HS-5 (cell line): ENCODE measurements around the gene DDX46.
A peak's percentile ranks its signal among the peaks of the same experiment; 100 is the strongest.
"Not testable (repeated sequence)": the region's sequence is repeated elsewhere in the genome, so short reads cannot be mapped to it uniquely, and the experiment has no call there.

ENCODE experiments used
- DNase-seq: peaks from one replicate; pipeline ENCODE4 v3.0.0-alpha.2; 2012; ENCODE audit warnings: low read depth

Gene DDX46

DNA sequence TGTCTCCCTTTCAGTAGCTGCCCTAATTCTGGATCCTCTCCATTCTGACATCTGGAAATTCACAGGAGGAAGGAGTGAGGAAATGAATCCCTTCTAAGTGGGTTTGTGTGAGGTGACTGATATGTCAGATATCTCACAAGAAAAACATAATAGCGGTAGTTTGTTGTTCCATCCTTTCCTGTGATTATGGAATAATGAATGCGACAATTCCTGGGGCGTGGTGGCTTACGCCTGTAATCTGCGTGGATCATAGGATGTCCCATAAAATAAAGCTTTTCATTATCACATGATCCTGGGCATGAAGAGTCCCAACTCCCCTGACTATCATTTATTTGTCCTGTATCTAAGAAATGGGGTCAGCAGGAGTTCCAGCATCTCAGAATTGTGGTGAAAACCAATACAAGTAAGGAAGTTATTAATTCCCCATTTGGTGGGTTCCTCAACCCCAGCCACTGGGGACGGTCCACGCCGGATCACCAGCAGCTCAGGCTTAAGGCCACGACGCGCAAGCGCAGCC, 86.8 kb downstream of the DDX46 start:
- DNase-seq: no peak

DNA sequence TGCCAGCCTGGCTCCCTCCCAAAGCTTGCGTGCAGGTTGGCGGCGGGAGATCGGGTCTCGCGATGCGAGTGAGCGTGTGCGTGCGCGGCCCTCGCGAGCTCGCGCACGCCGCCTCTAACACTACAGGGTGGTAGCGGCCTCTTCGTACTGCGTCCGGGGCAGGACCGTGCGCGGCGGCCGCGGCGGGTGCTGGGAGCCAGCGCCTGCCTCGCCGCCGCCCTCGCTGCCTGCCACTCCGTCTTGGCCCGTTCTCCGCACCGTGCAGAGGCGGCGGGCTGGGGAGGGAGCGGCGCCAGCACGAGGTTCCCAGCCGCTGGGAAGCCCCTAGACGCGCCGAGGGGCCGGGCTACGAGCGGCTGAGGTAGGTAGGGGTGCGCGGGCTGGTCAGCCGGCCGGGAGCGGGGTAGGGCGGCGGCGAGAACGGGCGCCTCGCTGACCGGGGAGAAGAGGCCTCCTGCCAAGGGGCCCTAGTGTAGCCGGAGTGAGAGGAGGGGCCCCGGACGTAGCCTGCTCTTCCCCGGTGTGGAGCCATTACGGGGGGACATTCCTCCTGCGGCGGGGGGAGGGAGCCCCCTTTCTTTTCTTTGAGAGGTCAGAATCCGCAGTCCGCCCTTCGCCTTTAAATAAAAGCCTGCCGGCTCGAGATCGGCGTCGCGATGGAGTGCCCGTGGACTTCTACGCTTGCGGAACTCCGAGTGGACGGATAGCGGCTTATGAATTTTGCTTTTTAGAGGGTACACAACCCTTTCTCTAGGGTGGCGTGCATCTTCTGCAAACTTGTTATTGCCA, 87.5 kb downstream of the DDX46 start, which contains the start of gene C5orf24:
TSS of gene C5orf24 (plus strand) at position 117 of the 789 bp plus-strand sequence. CDS start 8,933 bp downstream, outside the sequence.
- DNase-seq: peak; percentile 78

DNA sequence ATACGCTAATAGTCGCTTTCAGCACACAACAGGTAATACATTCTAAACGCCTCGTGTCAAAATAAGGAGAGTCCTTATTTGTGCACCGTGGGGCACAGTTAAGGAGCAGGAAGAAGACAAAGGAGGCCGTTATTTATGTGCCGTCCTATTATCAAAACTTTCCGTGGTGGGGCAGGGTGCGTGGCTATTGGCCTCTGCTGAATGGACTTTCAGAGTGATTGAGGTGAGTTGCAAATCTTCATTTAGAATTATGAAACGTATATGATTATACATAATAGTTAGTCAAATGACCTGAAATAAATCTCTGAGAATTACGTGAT, 88.0 kb downstream of the DDX46 start:
- no peak for DNase-seq

DNA sequence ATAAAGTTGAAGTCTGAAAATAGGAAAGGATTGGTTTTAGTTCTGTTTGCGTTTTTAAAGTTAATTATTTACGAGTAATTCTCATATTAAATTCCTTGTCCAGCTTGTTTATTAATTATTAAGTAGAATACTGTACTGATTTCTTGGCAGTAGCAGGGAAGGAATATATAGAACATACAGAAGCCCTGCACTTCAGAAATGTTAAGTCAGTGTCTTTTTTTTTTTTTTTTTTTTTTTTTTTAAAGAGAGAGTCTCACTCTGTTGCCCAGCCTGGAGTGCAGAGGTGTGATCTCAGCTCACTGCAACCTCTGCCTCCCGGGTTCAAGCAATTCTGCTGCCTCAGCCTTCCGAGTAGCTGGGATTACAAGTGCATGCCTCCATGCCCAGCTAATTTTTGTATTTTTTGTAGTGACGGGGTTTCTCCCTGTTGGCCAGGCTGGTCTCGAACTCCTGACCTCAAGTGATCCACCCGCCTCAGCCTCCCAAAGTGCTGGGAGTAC, 90.9 kb downstream of the DDX46 start:
- not testable (repeated sequence) for DNase-seq

DNA sequence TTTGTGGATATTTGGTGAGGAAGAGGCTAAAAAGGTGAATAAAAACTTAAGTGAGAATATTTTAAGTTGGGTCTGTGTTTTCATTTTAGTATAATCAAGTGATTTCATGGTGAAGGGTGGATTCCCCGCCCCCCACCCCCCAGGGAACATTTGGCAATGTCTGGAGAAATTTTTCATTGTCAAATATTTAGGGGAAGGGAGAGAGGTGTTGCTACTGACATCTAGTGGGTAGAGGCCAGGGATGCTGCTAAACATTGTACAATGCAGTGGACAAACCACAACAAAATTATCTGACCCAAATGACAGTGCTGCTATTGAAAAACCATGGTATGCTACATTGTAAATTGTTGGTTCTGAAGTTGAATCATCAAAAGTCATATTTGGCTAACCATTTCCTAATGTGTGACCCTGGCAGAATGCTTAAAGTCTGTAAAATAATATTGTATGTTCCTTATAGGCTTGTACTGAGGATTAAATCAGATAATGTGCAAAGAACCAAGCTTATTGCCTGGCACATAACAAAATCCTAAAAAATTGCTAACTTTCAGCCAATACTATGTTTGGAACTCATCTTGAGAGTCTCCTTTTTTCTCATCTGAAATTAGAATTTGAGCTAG, 92.8 kb downstream of the DDX46 start:
- no peak for DNase-seq

DNA sequence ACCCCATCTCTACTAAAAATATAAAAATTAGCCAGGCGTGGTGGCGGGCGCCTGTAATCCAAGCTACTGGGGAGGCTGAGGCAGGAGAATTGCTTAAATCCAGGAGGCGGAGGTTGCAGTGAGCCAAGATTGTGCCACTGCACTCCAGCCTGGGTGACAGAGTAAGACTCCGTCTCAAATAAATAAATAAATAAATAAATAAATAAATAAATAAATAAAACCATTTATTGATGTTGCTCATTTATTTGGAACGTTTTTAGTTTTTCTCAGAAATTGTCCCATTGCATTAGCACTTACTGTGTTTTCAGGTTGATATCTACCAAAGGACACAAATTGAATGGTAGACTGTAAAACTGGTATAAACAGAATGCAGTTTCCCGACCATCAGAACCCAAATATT, 97.9 kb downstream of the DDX46 start:
- DNase-seq: not testable (repeated sequence)

DNA sequence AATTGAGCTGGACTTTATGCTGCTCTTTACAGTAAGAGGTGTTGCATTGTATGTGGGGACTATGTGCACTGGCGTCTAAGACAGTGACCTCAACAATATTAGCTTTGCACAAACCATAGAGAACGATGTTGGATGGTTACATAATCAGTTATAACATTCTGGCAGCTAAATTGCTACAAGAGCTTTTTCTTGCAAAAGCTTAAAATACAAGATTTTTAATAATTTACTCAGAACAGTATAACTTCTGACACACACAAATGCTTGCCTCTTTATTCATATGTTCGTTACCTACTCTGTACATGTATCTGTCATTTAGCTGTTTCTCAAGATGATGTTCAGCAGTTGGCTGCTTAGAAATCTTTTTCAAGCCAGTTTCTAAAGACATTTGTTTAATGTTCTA, 98.8 kb downstream of the DDX46 start:
- no peak for DNase-seq

DNA sequence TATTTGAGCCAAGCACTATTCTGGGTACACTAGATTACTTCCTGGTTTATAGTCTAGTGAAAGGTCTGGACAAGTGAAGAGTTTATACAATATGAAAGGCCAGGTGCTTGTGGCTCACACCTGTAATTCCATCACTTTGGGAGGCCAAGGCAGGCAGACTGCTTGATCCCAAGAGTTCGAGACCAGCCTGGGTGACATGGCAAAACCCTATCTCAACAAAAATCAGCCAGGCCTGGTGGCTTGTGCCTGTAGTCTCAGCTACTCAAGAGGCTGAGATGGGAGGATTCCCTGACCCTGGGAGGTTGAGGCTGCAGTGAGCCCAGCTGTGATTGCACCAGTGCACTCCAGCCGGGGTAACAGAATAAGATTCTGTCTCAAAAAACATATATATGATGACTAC, 106.1 kb downstream of the DDX46 start:
- no peak for DNase-seq

DNA sequence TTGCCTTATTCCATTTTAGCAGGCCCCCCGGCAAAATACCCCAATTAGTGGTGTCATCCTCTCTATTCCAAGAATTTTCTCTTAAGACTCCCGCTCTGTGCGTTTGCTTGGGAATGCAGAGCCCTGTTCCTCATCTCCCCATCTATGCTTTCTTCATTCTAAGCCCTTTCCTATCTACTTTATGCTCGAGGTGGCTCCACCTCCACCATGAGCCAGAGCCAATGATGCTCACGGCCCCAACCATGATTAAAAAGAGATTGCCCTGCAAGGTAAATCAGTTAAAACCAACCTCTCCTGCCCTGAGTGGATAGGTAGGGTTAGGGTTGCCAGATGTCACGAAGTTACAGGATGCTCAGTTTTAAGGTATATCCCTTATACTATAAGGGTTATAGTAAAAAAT, 114.9 kb downstream of the DDX46 start:
- no peak for DNase-seq

DNA sequence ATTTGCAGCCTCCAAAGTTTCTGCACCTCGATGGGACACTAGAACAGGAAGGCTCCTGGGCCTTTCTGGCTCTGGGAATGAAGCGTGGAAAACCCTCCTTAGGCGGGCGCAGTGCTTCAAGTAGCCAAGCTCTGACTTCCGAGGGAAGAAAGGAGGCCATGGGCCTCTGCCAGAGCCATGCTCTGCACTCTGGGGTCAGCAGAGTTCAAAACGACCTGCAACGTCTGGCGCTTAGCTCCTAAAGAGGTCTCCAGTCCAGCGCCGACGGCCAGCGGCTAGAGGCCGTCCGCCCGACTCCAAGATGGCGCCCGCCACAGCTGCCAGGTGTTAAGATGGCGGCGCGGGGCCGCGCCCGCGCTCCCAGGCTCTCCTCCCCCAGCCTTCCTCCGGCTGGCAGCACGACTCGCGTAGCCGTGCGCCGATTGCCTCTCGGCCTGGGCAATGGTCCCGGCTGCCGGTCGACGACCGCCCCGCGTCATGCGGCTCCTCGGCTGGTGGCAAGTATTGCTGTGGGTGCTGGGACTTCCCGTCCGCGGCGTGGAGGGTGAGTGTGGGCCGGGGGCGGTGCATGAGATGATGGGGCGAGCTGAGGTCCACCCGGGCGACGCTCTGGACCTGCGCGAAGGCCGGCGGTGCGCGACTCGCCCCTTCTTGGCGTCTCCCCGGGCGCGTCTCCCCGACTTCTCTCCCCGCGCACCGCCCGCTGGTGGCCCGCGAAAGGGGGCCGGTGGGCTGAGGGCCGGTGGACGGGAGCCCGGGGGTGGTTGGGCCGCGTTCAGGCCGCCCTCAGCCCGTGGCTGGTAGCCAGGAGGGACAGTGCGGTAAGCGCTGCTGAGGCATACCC, 115.6 kb downstream of the DDX46 start, which contains the start of gene TXNDC15:
TSS of gene TXNDC15 (plus strand) at position 385 of the 844 bp plus-strand sequence. CDS start at position 442, 57 bp downstream.
- DNase-seq: peak; percentile 57

DNA sequence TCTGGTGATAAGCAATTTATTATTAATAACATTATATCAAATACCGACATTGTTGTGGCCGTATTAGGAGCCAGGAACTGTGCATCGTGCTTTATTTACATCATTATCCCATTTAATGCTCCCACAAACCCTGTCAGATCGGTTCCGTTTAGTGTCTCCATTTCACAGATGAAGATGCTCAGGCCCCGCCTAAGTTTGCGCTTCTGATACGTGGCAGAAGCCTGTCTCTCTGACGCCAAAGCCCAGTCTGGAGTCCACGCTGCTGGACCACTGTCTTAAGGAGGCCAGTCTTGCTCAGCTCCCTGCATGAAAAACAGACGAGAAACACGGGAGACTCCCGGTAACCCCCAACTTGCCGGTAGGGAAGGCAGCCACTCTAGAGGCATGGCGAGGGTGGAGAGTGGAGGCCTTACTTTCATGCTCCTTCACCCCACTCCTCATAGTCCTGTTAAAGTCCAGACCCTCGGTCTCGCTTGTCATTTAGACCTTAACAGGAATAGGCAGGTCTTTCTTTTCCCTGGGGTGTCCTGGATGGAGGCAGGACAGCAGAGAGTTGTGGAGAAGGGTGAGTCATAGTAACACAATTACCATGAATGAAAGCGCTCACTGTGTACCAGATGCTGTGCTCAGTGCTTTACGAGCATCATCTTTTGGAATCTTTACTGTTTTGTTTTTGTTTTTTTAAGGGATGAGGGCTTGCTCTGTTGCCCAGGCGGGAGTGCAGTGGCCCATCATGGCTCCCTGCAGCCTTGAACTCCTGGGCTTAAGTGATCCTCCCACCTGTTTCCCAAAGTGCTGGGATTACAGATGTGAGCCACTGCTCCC, 116.5 kb downstream of the DDX46 start:
- peak; percentile 45 for DNase-seq

DNA sequence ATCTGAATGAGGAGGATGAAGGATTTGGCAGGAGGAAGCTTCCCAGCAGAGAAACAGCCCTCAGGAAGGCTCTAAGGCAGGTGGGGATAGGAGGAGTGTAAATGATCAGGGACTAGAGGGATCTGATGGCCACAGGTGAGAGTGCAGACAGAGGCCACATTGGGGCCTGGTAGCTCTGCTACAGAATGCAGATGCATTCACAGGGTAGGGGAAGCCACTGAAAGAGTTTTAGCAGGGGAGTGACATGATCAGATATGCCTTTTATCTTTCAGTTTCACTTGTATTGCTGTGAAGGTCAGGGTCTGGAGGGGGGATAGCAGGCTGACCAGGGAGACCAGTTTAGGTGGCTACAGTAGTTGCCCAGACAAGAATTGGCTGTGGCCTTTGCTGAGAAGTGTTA, 118.6 kb downstream of the DDX46 start:
- DNase-seq: no peak

DNA sequence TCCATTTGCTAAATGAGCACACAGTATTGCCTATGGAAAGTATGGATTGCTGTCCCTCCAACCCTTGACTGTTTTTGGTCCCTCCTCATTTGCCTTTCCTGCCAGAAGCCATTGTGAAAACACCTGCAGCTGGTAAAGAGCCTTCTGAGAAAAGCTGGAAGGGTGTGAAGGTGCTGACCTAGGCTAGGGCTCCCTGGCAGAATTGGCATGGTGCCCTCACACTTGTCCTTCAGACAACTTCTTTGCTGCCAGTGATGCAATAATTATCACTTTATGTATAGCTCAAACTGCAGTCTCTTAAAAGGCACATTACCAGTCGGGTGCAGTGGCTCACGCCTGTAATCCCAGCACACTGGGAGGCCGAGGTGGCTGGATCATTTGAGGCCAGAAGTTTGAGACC, 119.8 kb downstream of the DDX46 start:
- no peak for DNase-seq

DNA sequence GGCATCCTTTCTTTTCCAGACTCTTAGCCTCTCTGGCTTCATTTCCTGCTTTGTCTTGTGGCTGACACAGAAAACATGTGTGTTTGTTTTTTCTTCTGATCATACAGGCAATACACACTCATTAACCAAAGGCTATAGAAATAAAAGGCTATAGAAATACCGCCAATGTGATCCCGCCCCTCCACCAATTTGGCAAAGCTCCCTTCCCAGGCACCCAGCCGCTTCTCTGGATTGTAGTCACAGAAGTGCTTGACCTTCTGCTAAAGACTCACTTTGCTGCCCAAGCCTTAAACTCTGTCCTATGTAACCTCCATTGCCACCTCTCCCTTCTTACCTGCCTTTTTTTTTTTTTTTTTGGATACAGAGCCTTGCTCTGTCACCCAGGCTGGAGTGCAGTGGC, 120.9 kb downstream of the DDX46 start:
- DNase-seq: no peak
